GM18505 (cell line): ENCODE results near the gene TMEM170A.

ENCODE experiments used
- ATAC-seq: cut with Tn5 transposase; IDR thresholded peaks from one replicate; pipeline ENCODE4 v1.9.1; 2021; ENCODE audit not compliant: unreplicated experiment
- POLR2A ChIP-seq: IDR thresholded peaks from 4 replicates; pipeline ENCODE4 v1.6.1; 2011; ENCODE audit warnings: borderline replicate concordance; ENCODE audit not compliant: insufficient read depth, insufficient read length; ENCODE audit errors: extremely low read depth

TMEM170A gene

GRCh38 chr16:75488322-75488721 is 23.8 kb upstream of the TMEM170A start:
- TF ChIP-seq POLR2A = no peak
- no peak for ATAC-seq

GRCh38 chr16:75486676-75487313 is 22.3 kb upstream of the TMEM170A start:
- ATAC-seq = peak; percentile 46
- TF ChIP-seq POLR2A = no peak

GRCh38 chr16:75486014-75486675 is 21.7 kb upstream of the TMEM170A start:
- no peak for ATAC-seq
- TF ChIP-seq POLR2A = no peak

- TF ChIP-seq POLR2A = no peak
- peak; percentile 57 for ATAC-seq
Observed at GRCh38 chr16:75485230-75486013, 20.9 kb upstream of the TMEM170A start.

- no peak for ATAC-seq
- no peak for TF ChIP-seq POLR2A
Observed at GRCh38 chr16:75483222-75483621, 18.7 kb upstream of the TMEM170A start.

- no peak for TF ChIP-seq POLR2A
- ATAC-seq = no peak
Observed at GRCh38 chr16:75482434-75483205, 18.1 kb upstream of the TMEM170A start.

GRCh38 chr16:75481475-75481874 is 17.0 kb upstream of the TMEM170A start:
- TF ChIP-seq POLR2A = no peak
- ATAC-seq = no peak

GRCh38 chr16:75479421-75479990 is 15.0 kb upstream of the TMEM170A start:
- TF ChIP-seq POLR2A = no peak

GRCh38 chr16:75478480-75479345 is 14.2 kb upstream of the TMEM170A start:
- ATAC-seq = no peak

More at GRCh38 chr16:75479421-75479990, 15.0 kb upstream of the TMEM170A start:
- no peak for ATAC-seq

GRCh38 chr16:75477680-75478473 is 13.4 kb upstream of the TMEM170A start:
- TF ChIP-seq POLR2A = no peak
- ATAC-seq = no peak

More at GRCh38 chr16:75478480-75479345, 14.2 kb upstream of the TMEM170A start:
- no peak for TF ChIP-seq POLR2A

GRCh38 chr16:75476817-75477216 is 12.3 kb upstream of the TMEM170A start:
- no peak for TF ChIP-seq POLR2A
- no peak for ATAC-seq
